Uterus (tissue), 2 donors: Measurements from ENCODE around the gene SPTSSA.

ENCODE experiments used
- CTCF ChIP-seq, 4 experiments: fragments of 200-600 bp in 2 of 4; fragments of 450-650 bp in 2 of 4; sonication (generic) in 2 of 4; IDR thresholded peaks; one replicate each; pipeline ENCODE4 v1.5.1; 2016 to 2019; ENCODE audit warnings: antibody characterized with exemption in 4 of 4, mild to moderate bottlenecking in 2 of 4, moderate library complexity in 1 of 4
- POLR2A ChIP-seq, 2 donors: fragments of 450-650 bp; IDR thresholded peaks; one replicate each; pipeline ENCODE4 v1.6.1; 2016; ENCODE audit warnings: antibody characterized with exemption in 2 of 2, mild to moderate bottlenecking in 1 of 2, moderate library complexity in 1 of 2

DNA sequence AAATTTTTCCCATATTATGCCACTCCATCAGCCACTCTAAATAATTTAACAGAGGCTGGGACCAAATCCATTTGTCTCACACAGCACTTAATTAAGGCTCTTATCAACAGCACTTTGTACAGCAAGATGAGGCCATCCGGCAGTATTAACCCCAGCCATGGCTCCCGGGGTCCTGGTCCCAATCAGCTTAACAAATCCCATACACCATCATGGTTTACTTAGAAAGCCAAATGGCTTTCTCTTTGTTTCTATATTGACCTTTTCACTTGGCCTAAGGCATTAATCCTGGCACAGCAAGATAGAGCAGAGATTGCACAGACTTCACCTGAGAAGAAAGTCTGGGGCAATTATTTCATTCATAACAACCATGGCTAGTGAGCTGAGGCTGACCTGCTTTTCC is 38.6 kb downstream of the SPTSSA start:
- TF ChIP-seq CTCF (IDR thresholded peaks at IDR 0.05), result no peak
- TF ChIP-seq POLR2A (IDR thresholded peaks at IDR 0.05), result no peak
